ENCODE measurements around the gene RAB39B.
"Not testable (repeated sequence)": the region's sequence is repeated elsewhere in the genome, so short reads cannot be mapped to it uniquely, and the experiment has no call there.

Gene RAB39B, protein sequence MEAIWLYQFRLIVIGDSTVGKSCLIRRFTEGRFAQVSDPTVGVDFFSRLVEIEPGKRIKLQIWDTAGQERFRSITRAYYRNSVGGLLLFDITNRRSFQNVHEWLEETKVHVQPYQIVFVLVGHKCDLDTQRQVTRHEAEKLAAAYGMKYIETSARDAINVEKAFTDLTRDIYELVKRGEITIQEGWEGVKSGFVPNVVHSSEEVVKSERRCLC

DNA sequence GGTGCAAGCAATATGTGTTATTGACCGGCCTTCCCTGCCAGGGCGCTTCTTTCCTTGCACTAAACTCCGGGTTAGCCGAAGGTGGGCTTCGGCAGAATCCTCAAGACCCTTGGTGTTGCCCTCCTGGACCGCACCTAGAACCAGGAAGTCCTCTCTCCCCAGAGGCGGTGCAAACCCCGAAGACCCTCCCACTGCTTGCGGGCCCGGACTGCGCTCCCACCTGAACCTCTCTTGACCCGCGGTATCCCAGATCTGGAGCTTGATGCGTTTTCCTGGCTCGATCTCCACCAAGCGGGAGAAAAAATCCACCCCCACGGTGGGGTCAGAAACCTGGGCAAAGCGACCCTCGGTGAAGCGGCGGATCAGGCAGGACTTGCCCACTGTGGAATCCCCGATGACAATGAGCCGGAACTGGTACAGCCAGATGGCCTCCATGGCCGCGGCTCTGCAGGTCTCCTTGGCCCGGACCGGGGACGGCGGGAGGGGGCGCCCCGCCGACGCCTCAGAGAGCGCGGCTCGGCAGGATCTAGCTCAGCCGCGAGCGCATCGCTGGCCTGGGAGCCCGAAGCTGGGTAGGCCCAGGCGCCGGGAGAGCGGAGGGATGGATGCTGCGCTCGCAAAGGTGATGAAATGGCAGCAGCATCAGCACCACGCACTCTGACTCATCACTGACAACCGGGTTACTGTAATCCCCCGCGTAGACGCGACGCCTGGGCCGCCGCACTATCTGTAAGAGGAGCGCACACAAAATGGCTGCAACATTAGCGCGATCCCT is at the start of gene RAB39B:
Gene RAB39B, minus strand, starts transcription at position 638 of the 775 bp plus-strand sequence. Its CDS starts 203 bp downstream, at position 435.
- peak; percentile 65 for DNase-seq (ENCODE audit: low read depth)

GRCh38 chrX:155313766-155314165 is 49.5 kb upstream of the RAB39B start:
- DNase-seq (ENCODE audit: low read depth), result no peak

DNA sequence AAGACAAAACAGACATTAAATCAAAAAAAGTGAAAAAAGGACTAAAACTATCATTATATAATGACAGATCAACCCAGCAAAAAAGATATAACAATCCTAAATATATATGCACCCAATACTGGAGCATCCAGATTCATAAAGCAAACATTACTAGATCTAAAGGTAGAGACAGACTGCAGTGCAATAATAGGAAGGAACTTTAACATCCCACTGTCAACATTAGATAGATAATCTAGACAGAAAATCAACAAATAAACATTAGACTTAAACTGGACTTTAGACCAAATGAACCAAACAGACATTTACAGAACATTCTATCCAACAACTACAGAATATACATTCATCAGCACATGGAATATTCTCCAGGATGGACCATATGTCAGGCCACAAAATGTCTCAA is 29.5 kb upstream of the RAB39B start:
- DNase-seq (ENCODE audit: low read depth), result no peak

DNA sequence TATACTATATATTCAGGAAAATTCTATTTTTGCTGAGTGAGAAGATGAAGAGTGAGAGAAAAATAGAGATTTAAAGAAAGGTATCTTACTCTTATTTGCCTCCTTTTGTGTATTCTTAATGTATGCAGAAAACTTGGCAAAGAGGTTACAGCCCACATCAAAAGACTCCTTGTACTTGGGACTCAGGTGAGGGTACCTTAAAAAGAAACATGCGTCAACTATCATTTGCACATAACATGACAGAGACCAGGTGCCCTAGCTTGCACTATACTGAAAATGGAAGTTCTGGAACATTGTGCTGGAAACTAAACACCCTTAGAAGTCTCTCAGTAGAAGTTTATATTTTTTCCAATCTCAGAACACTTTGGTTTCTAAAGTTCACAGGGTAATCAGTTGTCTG is 15.6 kb upstream of the RAB39B start:
- no peak for DNase-seq (ENCODE audit: low read depth)

GRCh38 chrX:155270969-155271368 is 6.7 kb upstream of the RAB39B start:
- no peak for DNase-seq (ENCODE audit: low read depth)

GRCh38 chrX:155267995-155268394 is 3.7 kb upstream of the RAB39B start:
- not testable (repeated sequence) for DNase-seq (ENCODE audit: low read depth)

DNA sequence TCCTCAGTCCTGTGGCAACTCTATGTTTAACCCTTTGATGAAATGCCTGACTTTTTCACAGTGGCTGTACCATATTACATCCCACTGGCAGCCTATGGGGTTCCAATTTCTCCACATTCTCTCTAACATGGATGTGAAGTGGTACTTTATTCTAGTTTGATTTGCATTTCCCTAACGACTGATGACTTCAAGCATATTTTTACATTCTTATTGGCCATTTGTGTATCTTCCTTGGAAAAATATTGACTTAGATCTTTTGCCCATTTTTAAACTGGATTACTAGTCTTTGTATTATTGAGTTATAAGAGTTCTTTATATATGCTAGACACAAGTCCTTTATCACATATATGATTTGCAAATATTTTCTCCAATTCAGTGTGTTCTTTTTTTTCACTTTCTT is 2.1 kb upstream of the RAB39B start:
- DNase-seq (ENCODE audit: low read depth), result no peak

DNA sequence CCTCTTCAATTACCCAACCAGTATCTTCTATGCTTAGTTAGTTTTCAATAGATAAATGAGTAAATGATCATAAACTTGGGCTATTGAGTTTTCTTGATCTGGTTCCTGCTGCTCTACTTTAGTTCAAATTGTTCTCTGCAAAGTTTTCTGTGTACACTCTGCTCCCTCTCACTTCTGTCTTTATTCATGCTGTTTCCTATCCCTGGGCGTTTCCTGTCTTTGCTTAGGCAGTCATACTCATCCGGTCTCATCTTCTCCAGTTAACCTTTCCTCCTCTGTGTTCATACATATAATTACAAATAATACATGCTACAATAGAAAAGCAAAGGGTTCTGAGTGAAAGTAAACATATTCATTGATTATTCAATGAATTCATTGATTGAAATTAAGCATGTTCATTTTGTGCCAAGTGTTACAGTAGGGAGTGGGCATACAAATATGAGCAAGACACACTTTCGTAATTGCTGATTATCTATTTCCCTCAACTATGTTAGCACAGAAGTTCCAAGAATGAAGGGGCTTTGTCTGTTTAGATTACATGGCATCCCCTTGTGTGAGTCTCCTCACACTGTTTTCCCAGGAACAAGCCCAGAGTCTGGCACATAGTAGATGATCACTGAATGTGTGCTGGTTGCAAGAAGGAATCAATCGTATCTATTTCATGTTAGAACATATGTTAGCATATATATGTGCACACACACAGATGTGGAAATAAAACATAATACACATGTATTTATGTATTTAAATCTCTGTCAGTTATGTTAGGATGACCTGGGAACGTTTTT is 1.1 kb downstream of the RAB39B start:
- DNase-seq (ENCODE audit: low read depth), result no peak

GRCh38 chrX:155259752-155260151 is 4.5 kb downstream of the RAB39B start:
- no peak for DNase-seq (ENCODE audit: low read depth)

GRCh38 chrX:155251391-155251790 is 12.9 kb downstream of the RAB39B start:
- DNase-seq (ENCODE audit: low read depth), result no peak

- no peak for DNase-seq (ENCODE audit: low read depth)
These were observed 16.8 kb downstream of the RAB39B start for GRCh38 chrX:155247497-155247896.

GRCh38 chrX:155246748-155247147 is 17.5 kb downstream of the RAB39B start:
- DNase-seq (ENCODE audit: low read depth), result no peak

GRCh38 chrX:155242300-155242699 is 22.0 kb downstream of the RAB39B start:
- DNase-seq (ENCODE audit: low read depth), result no peak

DNA sequence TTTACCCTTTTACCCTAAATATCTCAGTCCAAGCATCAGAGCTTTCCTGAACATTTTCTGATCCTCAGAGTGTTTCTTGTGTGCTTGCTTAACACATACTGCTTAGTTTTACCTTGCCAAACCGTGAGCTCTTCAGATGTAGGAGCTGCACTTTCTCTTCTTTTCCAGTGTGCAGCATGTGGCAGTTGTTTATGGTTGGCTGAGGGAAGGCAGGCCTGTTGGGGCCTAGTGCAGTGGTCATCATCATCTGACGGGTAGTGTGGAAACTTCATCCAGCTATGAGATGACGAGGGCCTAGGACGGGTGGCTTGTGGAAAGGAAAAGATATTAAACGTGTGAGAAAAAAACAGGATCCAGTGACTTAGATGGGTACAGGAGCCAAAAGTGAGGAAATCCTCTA is 26.6 kb downstream of the RAB39B start:
- no peak for DNase-seq (ENCODE audit: low read depth)

- DNase-seq (ENCODE audit: low read depth), result no peak
These were observed 28.4 kb downstream of the RAB39B start for GRCh38 chrX:155235891-155236290.

GRCh38 chrX:155231163-155231562 is 33.1 kb downstream of the RAB39B start:
- no peak for DNase-seq (ENCODE audit: low read depth)

GRCh38 chrX:155225774-155226173 is 38.5 kb downstream of the RAB39B start:
- no peak for DNase-seq (ENCODE audit: low read depth)

DNA sequence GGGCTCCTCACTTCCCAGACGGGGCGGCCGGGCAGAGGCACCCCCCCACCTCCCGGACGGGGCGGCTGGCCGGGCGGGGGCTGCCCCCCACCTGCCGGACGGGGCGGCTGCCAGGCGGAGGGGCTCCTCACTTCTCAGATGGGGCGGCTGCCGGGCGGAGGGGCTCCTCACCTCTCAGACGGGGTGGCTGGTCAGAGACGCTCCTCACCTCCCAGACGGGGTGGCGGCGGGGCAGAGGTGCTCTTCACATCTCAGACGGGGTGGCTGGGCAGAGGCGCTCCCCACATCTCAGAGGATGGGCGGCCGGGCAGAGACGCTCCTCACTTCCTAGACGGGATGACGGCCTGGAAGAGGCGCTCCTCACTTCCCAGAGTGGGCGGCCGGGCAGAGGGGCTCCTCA is 40.5 kb downstream of the RAB39B start:
- DNase-seq (ENCODE audit: low read depth), result not testable (repeated sequence)

DNA sequence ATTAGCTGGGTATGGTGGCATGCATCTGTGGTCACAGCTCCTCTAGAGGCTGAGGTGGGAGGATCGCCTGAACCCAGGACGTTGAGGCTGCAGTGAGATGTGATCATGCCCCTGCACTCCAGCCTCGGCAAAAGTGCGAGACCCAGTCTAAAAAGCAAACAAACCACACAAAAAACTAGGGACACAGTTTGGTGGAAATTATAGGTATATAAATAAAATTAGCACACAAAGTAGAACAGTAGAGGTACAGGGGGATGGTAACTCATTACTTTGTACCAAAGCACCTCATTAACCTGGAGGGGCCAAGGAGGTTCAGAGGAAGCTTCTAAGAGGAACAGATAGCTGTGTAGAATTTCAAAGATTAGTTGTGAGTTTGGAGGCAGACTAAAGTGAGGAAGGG is 42.9 kb downstream of the RAB39B start:
- no peak for DNase-seq (ENCODE audit: low read depth)

DNA sequence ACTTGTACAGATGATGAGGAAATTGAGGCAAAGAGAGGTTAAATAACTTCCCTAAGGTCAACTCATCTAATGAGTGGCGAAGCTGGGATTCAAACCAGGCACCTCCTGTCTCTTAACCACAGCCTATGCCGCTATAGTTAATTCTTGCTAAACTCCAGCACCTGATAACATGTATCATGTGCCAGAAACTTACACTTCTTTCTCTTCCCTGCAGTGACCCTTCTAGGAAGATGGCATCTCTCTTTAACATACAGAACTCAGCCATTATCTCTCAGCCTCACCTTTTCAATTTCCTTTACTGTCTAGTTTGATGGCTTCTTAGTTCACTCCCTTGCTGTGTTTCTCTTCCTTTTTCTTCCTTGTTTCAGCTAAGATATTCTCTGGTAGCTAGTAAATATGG is 45.5 kb downstream of the RAB39B start:
- DNase-seq (ENCODE audit: low read depth), result no peak

DNA sequence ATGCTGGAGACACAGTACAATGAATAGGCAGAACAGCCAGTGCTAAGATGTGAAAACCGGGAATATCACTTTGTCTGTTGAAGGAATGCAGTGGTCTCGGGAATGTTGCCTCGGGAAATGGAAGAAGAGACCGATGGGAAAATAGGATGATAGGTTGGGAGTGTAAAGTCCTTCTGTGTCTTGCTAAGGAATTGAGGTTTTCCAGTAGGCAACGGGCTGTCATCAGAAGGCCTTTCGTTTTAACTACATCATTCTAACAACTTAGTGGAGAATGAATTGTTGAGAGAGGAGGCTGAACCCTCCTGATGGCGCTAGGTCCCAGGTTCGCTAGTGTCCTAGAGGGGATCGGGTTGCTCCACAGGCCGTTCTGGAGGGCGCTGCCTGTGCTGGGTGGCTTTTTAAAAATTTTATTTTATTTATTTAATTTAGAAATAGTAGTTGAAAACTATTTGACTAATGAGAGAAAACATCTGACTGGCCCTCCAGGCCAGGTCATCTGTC is 47.3 kb downstream of the RAB39B start:
- no peak for DNase-seq (ENCODE audit: low read depth)

DNA sequence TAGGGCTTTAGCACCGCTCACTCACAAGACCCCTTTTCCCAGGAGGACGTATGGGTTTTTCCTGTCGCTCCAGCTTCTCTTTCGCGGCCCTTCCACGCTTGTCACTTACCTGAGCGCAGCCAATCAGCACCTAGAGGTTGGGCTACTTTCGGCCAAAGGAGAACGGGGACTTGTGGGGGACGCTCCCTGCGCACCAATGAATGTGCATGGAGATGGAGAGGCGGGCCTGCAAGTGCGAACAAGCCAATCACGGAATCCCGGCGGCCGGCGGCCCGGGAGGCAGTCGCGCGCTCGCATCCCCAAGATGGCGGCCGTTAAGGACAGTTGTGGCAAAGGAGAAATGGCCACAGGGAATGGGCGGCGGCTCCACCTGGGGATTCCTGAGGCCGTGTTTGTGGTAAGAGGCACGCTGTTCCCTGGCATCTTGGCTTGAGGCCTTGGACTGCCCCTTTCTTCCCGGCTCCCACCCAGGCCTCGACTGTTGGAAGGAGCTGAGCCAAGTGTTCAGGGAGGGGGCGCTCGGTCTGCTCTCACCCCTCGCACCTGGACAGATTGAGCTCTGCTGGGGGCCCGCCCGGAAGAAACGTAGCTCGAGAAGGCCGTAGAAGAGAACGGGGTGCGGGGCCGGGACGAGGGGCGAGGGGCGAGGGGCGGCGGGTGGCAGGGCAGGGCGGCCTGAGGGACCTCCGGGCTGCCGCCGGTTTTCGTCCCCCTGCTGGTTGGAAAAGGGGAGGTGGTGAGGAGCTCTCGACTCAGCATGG is 47.9 kb downstream of the RAB39B start, which contains the start of gene VBP1:
Gene VBP1, plus strand, starts transcription at position 282 of the 761 bp plus-strand sequence. Its CDS starts 23 bp downstream, at position 305.
- DNase-seq (ENCODE audit: low read depth), result peak; percentile 78

Measured in stimulated activated CD4-positive, alpha-beta T cell treated with anti-CD3 and anti-CD28 coated beads, Interleukin-2, amount 100 ng/mL, for 4 hours (primary cell).